ENCODE measurements around the gene HEG1. TPM values are rescaled to one million over a fixed set of nuclear protein-coding genes. Genes with fewer than 3 reads are reported as not detected.

The HEG1 gene
- polyA plus RNA-seq, 3 donors = 0.28 to 4.2 (median 0.69) TPM

GRCh38 chr3:125011941-125012340 lies 43.9 kb downstream of the HEG1 start:
- no peaks in the 10 kb centered on the region for H3K27me3 ChIP-seq (ENCODE audit: control insufficient read depth in 2 of 2, insufficient read depth in 2 of 2, low read length in 2 of 2)
- H3K4me1 Mint-ChIP-seq = no peaks in the 10 kb centered on the region
- H3K79me2 ChIP-seq (ENCODE audit: insufficient read depth, low read length) = no peaks in the 10 kb centered on the region
- H3K27me3 Mint-ChIP-seq (ENCODE audit: low read depth in 3 of 3) = no peaks in the 10 kb centered on the region
- H3K4me2 ChIP-seq (replicated peaks; ENCODE audit: extremely low read depth, low read length, poor library complexity, severe bottlenecking) = no peak overlapping the region
- no peaks in the 10 kb centered on the region for H3K9me3 ChIP-seq (replicated peaks in 1 of 2; ENCODE audit: control insufficient read depth in 1 of 2, insufficient read depth in 1 of 2, low read length in 2 of 2)
- H3K36me3 ChIP-seq (replicated peaks in 1 of 2; ENCODE audit: control insufficient read depth in 1 of 2, insufficient read depth in 2 of 2, low read length in 2 of 2) = peaks cover 0 to 86% of the 10 kb centered on the region in 2 donors
- H3K36me3 Mint-ChIP-seq = peaks cover 47 to 48% of the 10 kb centered on the region in 2 donors
- H3K27ac ChIP-seq (ENCODE audit: low read depth in 1 of 2, low read length in 2 of 2) = no peak overlapping the region
- TF ChIP-seq CTCF (IDR thresholded peaks at IDR 0.05) = no peak
- no peak for DNase-seq
- no peak overlapping the region for H3K4me3 ChIP-seq (replicated peaks in 1 of 3; ENCODE audit: low read depth in 2 of 3, low read length in 3 of 3)
- H3K4me1 ChIP-seq (ENCODE audit: control insufficient read depth in 1 of 2, insufficient read depth in 2 of 2, low read length in 2 of 2) = no peaks in the 10 kb centered on the region
- H3K27ac Mint-ChIP-seq = no peak overlapping the region
- 88% methylated on average over 5 of the region's 7 CpGs for whole genome bisulfite sequencing (ENCODE audit: insufficient coverage)
- intact Hi-C loops (cut with micrococcal nuclease) = no loop called here
- H4K20me1 ChIP-seq (ENCODE audit: insufficient read depth, low read length) = no peaks in the 10 kb centered on the region
- peaks cover 0 to 2% (median 0%) of the 10 kb centered on the region in 7 donors for H3K9me3 Mint-ChIP-seq
- H2AFZ ChIP-seq (ENCODE audit: insufficient read depth, low read depth, low read length, poor library complexity, severe bottlenecking) = no peak overlapping the region
- H3K9ac ChIP-seq (ENCODE audit: insufficient read depth, low read length, poor library complexity, severe bottlenecking) = no peak overlapping the region
- H3K4me3 Mint-ChIP-seq = no peak overlapping the region

DNA sequence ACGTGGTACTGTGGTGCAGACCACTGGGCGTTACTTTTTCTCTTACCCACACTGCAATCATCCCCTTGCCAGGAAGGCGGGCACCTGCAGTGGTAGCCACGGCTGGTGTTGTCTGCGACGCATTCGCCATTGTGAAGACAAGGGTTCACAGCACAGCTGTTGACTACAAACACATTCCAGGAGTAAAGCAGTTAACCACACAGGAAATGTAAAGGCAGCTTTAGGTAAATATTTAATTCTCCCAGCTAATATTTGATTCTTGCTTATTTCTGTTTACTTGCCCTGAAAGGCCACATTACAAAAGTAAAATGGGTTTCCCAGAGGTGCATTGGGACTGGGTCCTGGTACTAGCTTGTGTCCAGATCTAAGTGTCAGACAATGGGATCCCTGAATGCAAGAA lies 45.4 kb downstream of the HEG1 start:
- H3K9me3 ChIP-seq (replicated peaks in 1 of 2; ENCODE audit: control insufficient read depth in 1 of 2, insufficient read depth in 1 of 2, low read length in 2 of 2) = no peaks in the 10 kb centered on the region
- Mint-ChIP-seq H3K36me3 (peaks cover 52 to 55% of the 10 kb centered on the region in 2 donors), H3K4me1 (peaks cover 3% of the 10 kb centered on the region), H3K4me3 (no peak overlapping the region), H3K27me3 (ENCODE audit: low read depth in 3 of 3) (no peaks in the 10 kb centered on the region), H3K9me3 (peaks cover 0 to 2% (median 0%) of the 10 kb centered on the region in 7 donors), H3K27ac (no peak overlapping the region)
- peaks cover 0 to 94% of the 10 kb centered on the region in 2 donors for H3K36me3 ChIP-seq (replicated peaks in 1 of 2; ENCODE audit: control insufficient read depth in 1 of 2, insufficient read depth in 2 of 2, low read length in 2 of 2)
- no peak overlapping the region for H3K27ac ChIP-seq (ENCODE audit: low read depth in 1 of 2, low read length in 2 of 2)
- TF ChIP-seq CTCF (IDR thresholded peaks at IDR 0.05) = no peak
- H3K4me3 ChIP-seq (replicated peaks in 1 of 3; ENCODE audit: low read depth in 2 of 3, low read length in 3 of 3) = no peak overlapping the region
- H2AFZ ChIP-seq (ENCODE audit: insufficient read depth, low read depth, low read length, poor library complexity, severe bottlenecking) = no peak overlapping the region
- intact Hi-C loops (cut with micrococcal nuclease) = no loop called here
- H3K27me3 ChIP-seq (ENCODE audit: control insufficient read depth in 2 of 2, insufficient read depth in 2 of 2, low read length in 2 of 2) = no peaks in the 10 kb centered on the region
- no peaks in the 10 kb centered on the region for H4K20me1 ChIP-seq (ENCODE audit: insufficient read depth, low read length)
- H3K4me2 ChIP-seq (replicated peaks; ENCODE audit: extremely low read depth, low read length, poor library complexity, severe bottlenecking) = no peak overlapping the region
- no peak for DNase-seq
- no peaks in the 10 kb centered on the region for H3K4me1 ChIP-seq (ENCODE audit: control insufficient read depth in 1 of 2, insufficient read depth in 2 of 2, low read length in 2 of 2)
- H3K9ac ChIP-seq (ENCODE audit: insufficient read depth, low read length, poor library complexity, severe bottlenecking) = no peak overlapping the region
- 100% methylated on average over 4 of the region's 7 CpGs for WGBS (ENCODE audit: insufficient coverage)
- H3K79me2 ChIP-seq (ENCODE audit: insufficient read depth, low read length) = no peaks in the 10 kb centered on the region

All from CD14-positive monocyte (primary cell).